Measurements from ENCODE around the gene SOAT1. TPM values are rescaled to one million over a fixed set of nuclear protein-coding genes. Genes with fewer than 3 reads are reported as not detected.

The SOAT1 gene
- total and polyA plus RNA-seq, 2 of the 8 experiments (the other 6 are each of a cell fraction or from before 2014, with no cell fraction given) = 2.7 to 4.7 TPM

- ChIA-PET POLR2A (ENCODE audit: partially characterized antibody) (no interaction called here), CTCF (ENCODE audit: partially characterized antibody) (no interaction called here)
- no peak overlapping the region for H3K4ac ChIP-seq (replicated peaks; ENCODE audit: insufficient read length, low read depth, low read length)
- WGBS, 2 experiments (ENCODE audit: extremely low coverage in 1 of 2, insufficient coverage in 1 of 2, insufficient read length in 1 of 2, insufficient replicate concordance in 2 of 2, low coverage in 1 of 2, low lambda C conversion rate in 2 of 2, missing lambda C conversion rate in 1 of 2) = 81% methylated on average over 3 of the region's 3 CpGs; no CpG with 5 or more reads in 1 of the 2 experiments
- no peaks in the 10 kb centered on the region for H3K27me3 ChIP-seq (replicated peaks in 1 of 4; ENCODE audit: control insufficient read depth in 3 of 4, extremely low read depth in 1 of 4, insufficient read depth in 3 of 4, low read length in 3 of 4)
- H3K56ac ChIP-seq (replicated peaks; ENCODE audit: insufficient read length, low read depth, low read length) = no peak overlapping the region
- no peaks in the 10 kb centered on the region for H3K4me1 ChIP-seq (replicated peaks in 1 of 4; ENCODE audit: control insufficient read depth in 3 of 4, insufficient read depth in 4 of 4, low read length in 3 of 4)
- H4K91ac ChIP-seq (replicated peaks; ENCODE audit: insufficient read length, low read length) = no peak overlapping the region
- no peaks in the 10 kb centered on the region for H3K79me2 ChIP-seq (ENCODE audit: control insufficient read depth in 1 of 2, insufficient read depth in 2 of 2, low read length in 2 of 2)
- H2BK15ac ChIP-seq (ENCODE audit: low read length) = no peak overlapping the region
- no peak overlapping the region for H4K5ac ChIP-seq (ENCODE audit: insufficient read length, low read depth, low read length)
- H3K9me3 ChIP-seq (ENCODE audit: insufficient read depth in 2 of 2, low read depth in 1 of 2, low read length in 1 of 2) = no peaks in the 10 kb centered on the region
- no peaks in the 10 kb centered on the region for H4K20me1 ChIP-seq (replicated peaks in 1 of 2; ENCODE audit: control insufficient read depth in 1 of 2, insufficient read depth in 2 of 2, low read length in 2 of 2)
- no peak overlapping the region for H3K9ac ChIP-seq (replicated peaks in 1 of 4; ENCODE audit: extremely low read depth in 1 of 4, low read depth in 3 of 4, low read length in 3 of 4)
- no peak overlapping the region for H3K18ac ChIP-seq (ENCODE audit: extremely low read depth, low read length)
- H3K36me3 ChIP-seq (ENCODE audit: control insufficient read depth in 2 of 4, insufficient read depth in 4 of 4, low read length in 3 of 4) = no peaks in the 10 kb centered on the region
- no peak overlapping the region for H2AFZ ChIP-seq (ENCODE audit: low read length)
- H2BK12ac ChIP-seq (ENCODE audit: low read depth, low read length) = no peak overlapping the region
- no peak overlapping the region for H4K8ac ChIP-seq (ENCODE audit: extremely low read depth, insufficient read depth, low read length)
- H3K4me2 ChIP-seq (ENCODE audit: insufficient read depth in 1 of 2, low read depth in 2 of 2, low read length in 2 of 2) = no peak overlapping the region
- H3K23me2 ChIP-seq (ENCODE audit: low read depth, low read length) = no peaks in the 10 kb centered on the region
- H3K14ac ChIP-seq (ENCODE audit: insufficient read length) = no peak overlapping the region
- DNase-seq (ENCODE audit: low read depth in 1 of 2, low spot score in 2 of 2) (no peak), FAIRE-seq (no peak)
- H3K79me1 ChIP-seq (ENCODE audit: low read depth, low read length) = no peaks in the 10 kb centered on the region
- H2AK5ac ChIP-seq (ENCODE audit: low read depth, low read length) = no peak overlapping the region
- H3K27ac ChIP-seq (ENCODE audit: low read depth, low read length) = no peak overlapping the region
- H3K4me3 ChIP-seq (ENCODE audit: extremely low read depth in 1 of 4, insufficient read depth in 2 of 4, low read depth in 3 of 4, low read length in 4 of 4) = no peak overlapping the region
- no peak overlapping the region for H2BK20ac ChIP-seq (ENCODE audit: low read length)
- no peak overlapping the region for H2BK5ac ChIP-seq (ENCODE audit: low read depth, low read length)
- H3K23ac ChIP-seq (ENCODE audit: insufficient read length) = no peak overlapping the region
- no peak overlapping the region for H2BK120ac ChIP-seq (replicated peaks; ENCODE audit: low read depth, low read length)
- no peak for TF ChIP-seq BRCA1 (IDR thresholded peaks at IDR 0.05; ENCODE audit: low read depth, low read length)
- TF ChIP-seq POLR2AphosphoS5 (IDR thresholded peaks at IDR 0.05; ENCODE audit: low read depth, low read length) = no peak
- TF ChIP-seq EGR1 (IDR thresholded peaks at IDR 0.05; ENCODE audit: borderline replicate concordance, low read depth, low read length) = no peak
- TF ChIP-seq CEBPB (IDR thresholded peaks at IDR 0.05; ENCODE audit: low read depth, low read length) = no peak
- TF ChIP-seq FOSL1 (IDR thresholded peaks at IDR 0.05; ENCODE audit: insufficient read depth, low read depth, low read length) = no peak
- TF ChIP-seq ATF2 (IDR thresholded peaks at IDR 0.05; ENCODE audit: low read length) = no peak
- TF ChIP-seq RNF2 (IDR thresholded peaks at IDR 0.05; ENCODE audit: borderline replicate concordance, low read depth, low read length, missing control alignments, poor library complexity, severe bottlenecking) = no peak
- no peak for TF ChIP-seq HDAC2 (IDR thresholded peaks at IDR 0.05; ENCODE audit: borderline replicate concordance in 1 of 2, low read depth in 2 of 2, low read length in 2 of 2)
- TF ChIP-seq CTCF (IDR thresholded peaks at IDR 0.05; ENCODE audit: control extremely low read depth in 1 of 3, insufficient read depth in 1 of 3, low read depth in 1 of 3, low read length in 3 of 3) = no peak
- TF ChIP-seq TCF12 (IDR thresholded peaks at IDR 0.05; ENCODE audit: low read depth, low read length) = no peak
These were observed 100.1 kb downstream of the SOAT1 start for GRCh38 chr1:179393721-179394120.
